Putamen (tissue), 1 donor: Measurements from ENCODE around the gene TNS1.
"Not testable (repeated sequence)": the region's sequence is repeated elsewhere in the genome, so short reads cannot be mapped to it uniquely, and the experiment has no call there.

Experiments
- DNase-seq: peaks from one replicate; pipeline ENCODE4 v3.0.0-alpha.2; 2016; ENCODE audit warnings: low spot score

Gene TNS1

GRCh38 chr2:218029366-218030360, 26.9 kb upstream of the TNS1 start:
- no peak for DNase-seq

DNA sequence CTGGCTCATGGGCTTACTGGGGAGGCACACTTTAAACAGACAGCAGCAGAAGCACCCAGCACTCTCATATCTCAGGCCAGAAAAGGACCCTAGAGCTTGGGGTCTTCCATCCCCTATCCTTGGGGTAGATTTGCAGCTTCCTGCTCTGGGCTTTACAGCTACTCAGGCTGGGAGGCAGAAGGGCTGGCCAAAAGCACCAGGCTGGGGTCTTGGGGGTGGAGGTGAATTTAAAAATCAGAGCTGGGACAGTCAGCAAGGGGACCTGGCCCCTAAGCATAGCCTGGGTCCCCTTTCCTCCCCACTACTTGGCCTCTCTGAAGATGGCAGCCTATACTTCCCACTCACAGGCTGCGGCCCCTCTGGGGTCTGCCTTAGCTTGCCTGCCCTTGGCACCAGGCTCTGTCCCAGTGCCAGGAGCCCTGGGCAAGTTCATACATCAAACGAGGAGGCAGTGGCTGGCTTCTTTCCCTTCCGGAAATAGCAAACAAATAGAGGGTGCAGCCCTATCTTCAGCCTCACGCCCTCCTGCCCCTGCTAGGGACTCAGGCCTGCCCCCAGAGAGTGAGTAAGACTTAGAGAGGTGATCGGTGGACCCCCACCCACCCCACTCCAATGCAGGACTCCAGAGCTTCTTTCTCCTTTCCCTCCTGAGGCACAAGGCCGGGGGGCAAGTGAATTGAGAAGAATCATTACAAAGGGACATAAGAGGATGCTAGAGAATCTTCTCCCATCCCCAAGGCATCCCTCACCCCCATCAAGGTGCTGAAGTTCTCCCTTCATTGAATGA, 26.0 kb upstream of the TNS1 start:
- no peak for DNase-seq

DNA sequence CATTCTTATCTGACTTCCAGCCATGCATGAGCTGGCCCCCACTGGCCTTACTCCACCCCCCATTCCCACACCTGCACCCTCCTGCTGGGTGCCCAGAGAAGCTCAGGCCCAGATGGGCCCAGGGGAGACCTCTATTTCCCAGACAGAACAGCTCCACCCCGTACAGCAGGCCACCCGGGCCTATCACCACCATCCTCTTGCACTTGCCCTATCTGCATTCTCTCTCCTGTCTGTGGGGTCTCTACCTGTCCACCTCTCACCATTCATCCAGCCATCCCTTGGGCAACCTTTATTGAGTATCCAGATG, 25.3 kb upstream of the TNS1 start:
- DNase-seq, result no peak

DNA sequence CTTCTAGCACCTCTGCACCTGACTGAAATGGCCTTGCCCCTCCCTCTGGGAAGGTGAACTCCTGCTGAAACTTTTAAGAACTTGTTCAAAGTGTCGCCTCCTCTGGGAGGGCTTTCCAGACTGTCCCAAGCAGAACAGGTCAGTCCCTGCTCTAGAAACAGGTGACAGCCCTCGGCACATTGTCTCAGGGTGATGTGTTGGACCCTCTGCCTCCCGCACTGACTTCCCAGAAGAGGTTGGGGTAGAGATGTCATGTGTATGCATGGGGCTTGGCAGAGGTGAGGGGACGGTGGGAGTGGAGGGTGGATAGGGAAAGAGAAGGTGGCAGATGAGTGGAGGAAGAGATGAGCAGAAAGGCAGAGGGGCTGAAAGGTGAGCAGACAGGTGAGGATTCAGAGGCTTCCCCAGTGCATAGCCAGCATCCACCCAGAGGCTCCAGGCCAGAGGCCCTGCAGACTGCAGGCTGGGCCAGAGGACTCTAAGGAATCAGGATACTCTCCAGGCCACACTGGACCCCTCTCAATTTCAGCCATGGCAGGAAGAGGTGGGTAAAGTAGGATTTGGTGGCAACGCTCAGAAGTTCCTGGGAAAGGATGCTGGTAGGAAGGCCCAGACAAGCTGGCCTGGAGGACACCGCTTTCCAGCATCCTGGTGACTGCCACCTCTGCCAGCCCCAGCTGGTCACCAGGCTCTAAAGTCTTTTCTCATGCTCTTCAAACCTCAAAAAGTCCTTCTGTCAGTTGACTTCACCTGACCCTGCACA, 24.8 kb upstream of the TNS1 start:
- DNase-seq, result no peak

DNA sequence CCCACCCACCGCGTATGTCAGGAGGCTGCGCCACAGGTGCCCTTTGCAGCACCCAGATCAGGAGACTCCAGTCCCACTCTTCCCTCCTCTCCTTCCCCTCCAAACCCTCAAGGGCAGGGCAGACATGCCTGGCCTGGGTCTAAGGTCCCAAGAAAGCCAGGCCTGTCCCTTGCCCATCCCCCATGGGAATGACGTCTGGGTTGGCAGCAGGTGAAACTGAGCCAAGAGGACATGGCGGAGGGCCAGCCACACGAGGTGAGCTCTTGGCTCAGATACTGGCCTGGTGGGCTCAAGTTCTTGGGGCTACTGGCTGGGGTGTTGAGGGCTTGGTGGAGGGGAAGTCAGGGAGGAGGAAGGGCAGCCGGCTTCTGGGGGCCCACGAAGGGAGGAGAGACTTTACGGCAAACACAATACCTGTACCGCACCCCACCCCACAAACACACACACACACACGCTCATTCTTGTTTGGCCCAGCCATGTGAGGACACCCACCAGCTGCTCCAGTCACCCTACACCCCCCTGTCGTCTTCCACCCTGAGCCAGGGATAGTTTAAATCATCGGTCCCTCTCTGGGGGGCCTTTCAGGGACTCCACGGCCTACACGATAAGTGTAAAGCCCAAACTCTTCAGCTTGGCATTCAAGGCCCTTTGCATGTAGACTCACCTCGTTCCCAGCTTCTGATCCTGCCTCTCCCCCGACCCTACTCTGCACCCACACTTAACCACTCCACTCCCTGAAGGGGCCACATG, 24.1 kb upstream of the TNS1 start:
- DNase-seq, result no peak

- no peak for DNase-seq
Measured at GRCh38 chr2:218026244-218026643, 23.4 kb upstream of the TNS1 start.

GRCh38 chr2:218024871-218025270, 22.1 kb upstream of the TNS1 start:
- no peak for DNase-seq

DNA sequence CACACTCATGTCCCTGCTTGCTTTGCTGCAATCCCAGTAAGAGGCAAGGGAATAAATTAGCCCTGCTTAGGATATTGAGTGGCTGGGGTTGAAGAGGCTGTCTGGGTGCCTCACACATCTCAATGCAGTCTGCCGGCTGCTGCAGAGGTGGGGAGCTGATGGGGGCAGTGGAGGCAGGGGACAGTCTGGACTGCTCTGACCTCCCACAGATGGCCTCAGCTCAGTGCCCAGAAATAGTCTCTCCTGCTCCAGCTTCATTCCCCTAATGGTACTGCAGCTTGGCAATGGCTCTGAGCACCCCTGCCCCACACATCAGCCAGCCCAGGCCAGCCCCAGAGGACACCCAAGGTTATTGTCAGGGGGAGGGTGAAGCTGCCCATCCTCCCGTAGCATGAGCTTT, 21.5 kb upstream of the TNS1 start:
- no peak for DNase-seq

DNA sequence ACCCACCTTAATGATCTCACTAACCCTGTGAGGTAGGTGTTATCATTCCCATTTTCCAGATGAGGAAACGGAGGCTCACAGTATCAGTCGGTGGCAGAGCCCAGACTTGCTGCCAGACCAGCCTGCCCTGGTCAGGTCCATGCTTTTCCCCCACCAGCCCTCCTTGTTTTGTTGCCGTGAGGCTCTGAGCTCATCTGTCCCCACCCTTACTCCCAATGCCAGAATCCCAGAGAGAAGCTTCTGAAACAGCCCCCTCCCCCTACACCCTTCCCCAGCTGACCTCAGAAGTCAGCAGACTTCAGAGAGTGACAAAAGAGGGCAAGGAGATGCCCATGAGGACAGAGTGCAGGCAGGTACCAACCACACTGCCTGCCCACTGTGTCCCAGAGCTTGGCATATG, 20.8 kb upstream of the TNS1 start:
- DNase-seq, result no peak

GRCh38 chr2:218022851-218023530, 20.2 kb upstream of the TNS1 start:
- no peak for DNase-seq

DNA sequence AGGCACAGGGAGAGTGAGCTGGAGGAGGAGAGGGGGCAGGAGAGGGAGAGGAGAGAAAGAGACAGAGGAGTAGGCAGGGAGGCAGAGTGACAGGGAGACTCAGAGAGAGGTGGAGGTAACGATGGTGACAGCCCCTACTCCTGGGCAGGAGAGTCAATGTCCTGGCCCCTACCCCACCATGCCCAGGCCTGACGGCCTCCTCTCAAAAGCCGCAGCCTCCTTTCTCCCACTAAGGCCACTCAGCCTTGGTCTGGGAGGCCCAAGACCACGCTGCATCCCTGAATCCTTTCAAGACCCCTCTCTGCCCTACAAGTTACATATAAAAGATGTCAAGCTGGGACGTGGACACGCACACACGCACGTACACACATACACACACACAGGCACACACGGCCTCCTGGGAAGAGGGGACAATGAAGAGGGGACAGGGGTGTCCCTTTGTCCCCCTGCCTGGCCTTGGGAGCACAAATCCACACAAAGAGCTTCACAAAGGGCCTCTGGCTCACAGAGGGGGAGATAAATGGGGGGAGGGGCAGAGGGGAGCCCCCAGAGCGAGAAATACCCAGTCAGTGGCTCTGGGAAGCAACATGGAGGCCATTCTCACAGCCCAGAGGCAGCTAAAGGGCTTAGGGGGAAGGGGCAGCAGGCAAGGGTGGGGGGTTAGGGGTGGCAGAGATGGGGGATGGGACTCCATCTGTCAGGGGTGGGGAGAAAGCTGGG, 19.5 kb upstream of the TNS1 start:
- DNase-seq, result no peak

DNA sequence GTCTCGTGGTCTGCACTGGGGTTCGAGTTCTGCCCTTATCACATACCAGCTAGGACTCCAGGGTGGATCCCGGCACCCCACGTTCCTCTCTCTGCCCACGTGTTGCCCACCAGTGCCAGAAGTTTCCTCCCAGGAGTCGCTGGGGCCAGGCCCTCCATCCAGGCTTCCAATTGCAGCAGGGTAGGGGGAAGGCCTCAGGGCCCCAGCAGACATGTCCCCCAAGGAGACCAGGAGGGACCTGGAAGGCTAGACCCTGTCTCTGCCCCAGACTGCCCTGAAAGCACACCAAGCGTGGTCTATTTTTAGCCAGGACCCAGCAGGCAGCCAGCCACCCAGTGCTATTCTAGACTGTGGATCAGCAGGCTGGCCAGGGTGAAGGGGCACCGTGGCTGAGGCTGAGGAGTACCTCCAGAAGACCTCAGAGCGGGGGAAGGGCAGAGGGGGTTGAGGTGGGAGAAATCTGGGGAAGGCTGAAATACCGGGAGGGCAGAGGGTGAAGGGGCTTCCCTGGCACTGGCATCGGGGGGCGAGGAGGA, 18.8 kb upstream of the TNS1 start:
- no peak for DNase-seq

GRCh38 chr2:218020966-218021535, 18.3 kb upstream of the TNS1 start:
- DNase-seq, result no peak

DNA sequence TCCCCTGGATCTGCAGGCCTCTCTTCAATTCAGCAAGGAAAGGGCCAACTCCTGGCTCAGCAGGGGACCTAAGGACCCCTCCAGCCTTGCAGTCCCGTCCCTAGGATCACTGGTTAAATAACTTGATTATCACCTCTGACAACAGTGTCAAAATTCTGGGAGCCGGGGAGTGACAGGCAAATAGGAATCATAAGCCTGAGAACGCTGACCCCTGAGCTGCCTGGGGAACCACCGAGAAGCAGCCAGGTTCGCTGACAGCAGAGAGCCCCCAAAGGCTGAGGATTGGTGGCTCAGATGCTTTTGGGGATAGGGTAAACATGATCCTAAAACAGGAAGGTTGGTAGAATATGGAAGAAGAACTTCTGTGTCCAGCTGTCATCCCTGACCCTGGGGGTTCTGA, 17.5 kb upstream of the TNS1 start:
- no peak for DNase-seq

DNA sequence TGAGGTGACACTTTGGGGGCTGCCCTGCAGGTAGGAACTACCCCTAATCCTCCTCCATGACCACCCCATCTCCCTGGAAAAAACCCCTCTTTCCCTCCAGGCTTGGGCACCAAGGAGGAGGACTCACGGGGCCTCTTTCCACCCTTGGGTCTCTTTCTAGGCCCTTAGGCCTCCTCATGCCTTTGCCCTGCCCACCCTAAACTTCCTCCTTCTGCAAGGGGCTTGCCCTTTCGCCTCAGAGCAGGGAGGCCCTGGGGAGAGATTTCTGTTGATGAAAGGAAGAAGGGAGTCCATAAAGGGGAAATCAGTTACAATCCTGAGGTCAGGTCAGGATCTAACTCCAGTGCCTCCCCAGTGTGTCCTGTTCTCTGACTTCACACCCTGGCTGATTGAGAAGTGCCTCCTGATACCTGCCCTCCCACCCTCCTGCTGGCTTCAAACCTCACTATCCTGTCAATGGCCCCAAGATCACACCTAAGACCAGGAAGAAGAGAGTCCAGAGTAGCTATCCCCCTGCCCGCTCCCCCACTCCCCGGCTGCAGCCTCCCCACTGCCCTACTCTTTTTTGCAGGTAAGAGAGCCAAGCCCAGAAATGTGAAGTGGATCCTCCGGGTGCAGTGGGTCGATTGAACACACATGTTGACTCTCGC, 16.7 kb upstream of the TNS1 start:
- no peak for DNase-seq

DNA sequence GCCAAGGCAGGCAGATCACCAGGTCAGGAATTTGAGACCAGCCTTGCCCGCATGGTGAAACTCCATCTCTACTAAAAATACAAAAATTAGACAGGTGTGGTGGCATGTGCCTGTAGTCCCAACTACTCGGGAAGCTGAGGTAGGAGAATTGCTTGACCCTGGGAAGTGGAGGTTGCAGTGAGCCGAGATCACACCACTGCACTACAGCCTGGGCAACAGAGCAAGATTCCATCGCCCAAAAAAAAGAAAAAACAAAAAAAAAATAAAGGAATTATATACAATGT, 16.0 kb upstream of the TNS1 start:
- not testable (repeated sequence) for DNase-seq

- no peak for DNase-seq
Measured at GRCh38 chr2:218017211-218018053, 14.6 kb upstream of the TNS1 start.

GRCh38 chr2:218016810-218017209, 14.0 kb upstream of the TNS1 start:
- DNase-seq, result no peak
